Stimulated activated CD8-positive, alpha-beta memory T cell treated with anti-CD3 and anti-CD28 coated beads, Interleukin-7, amount 100 ng/mL, for 1 hour (primary cell): ENCODE measurements around the gene CCRL2.
"Not testable (repeated sequence)": the region's sequence is repeated elsewhere in the genome, so short reads cannot be mapped to it uniquely, and the experiment has no call there.

Experiments
- DNase-seq, 2 donors: peaks; one replicate each; pipeline ENCODE4 v3.0.0-alpha.2; 2020; ENCODE audit warnings: low read depth in 2 of 2

The CCRL2 gene

GRCh38 chr3:46380471-46381221, 26.4 kb upstream of the CCRL2 start:
- no peak for DNase-seq

- DNase-seq: no peak
Measured at GRCh38 chr3:46381625-46382024, 25.4 kb upstream of the CCRL2 start.

GRCh38 chr3:46383211-46383950, 23.7 kb upstream of the CCRL2 start:
- DNase-seq: no peak

- DNase-seq: no peak
Measured at GRCh38 chr3:46383951-46384330, 23.1 kb upstream of the CCRL2 start.

- no peak for DNase-seq
Measured at GRCh38 chr3:46386205-46386604, 20.9 kb upstream of the CCRL2 start.

GRCh38 chr3:46388847-46389246, 18.2 kb upstream of the CCRL2 start:
- not testable (repeated sequence) for DNase-seq

- DNase-seq: no peak
Measured at GRCh38 chr3:46389306-46389705, 17.8 kb upstream of the CCRL2 start.

- DNase-seq: not testable (repeated sequence)
Measured at GRCh38 chr3:46391526-46391925, 15.5 kb upstream of the CCRL2 start.

GRCh38 chr3:46393011-46393410, 14.0 kb upstream of the CCRL2 start:
- no peak for DNase-seq

GRCh38 chr3:46393554-46394434, 13.3 kb upstream of the CCRL2 start:
- DNase-seq: no peak

GRCh38 chr3:46395210-46395661, 11.8 kb upstream of the CCRL2 start:
- DNase-seq: no peak

GRCh38 chr3:46395766-46396530, 11.1 kb upstream of the CCRL2 start:
- no peak for DNase-seq

GRCh38 chr3:46397111-46397510, 9.9 kb upstream of the CCRL2 start:
- DNase-seq: no peak

- DNase-seq: no peak
Measured at GRCh38 chr3:46398186-46398955, 8.7 kb upstream of the CCRL2 start.

- no peak for DNase-seq
Measured at GRCh38 chr3:46399098-46399497, 8.0 kb upstream of the CCRL2 start.

GRCh38 chr3:46399557-46399956, 7.5 kb upstream of the CCRL2 start:
- no peak for DNase-seq

- DNase-seq: no peak
Measured at GRCh38 chr3:46400000-46400734, 6.9 kb upstream of the CCRL2 start.

GRCh38 chr3:46400846-46401245, 6.2 kb upstream of the CCRL2 start:
- no peak for DNase-seq

- DNase-seq: no peak
Measured at GRCh38 chr3:46401579-46401978, 5.5 kb upstream of the CCRL2 start.

GRCh38 chr3:46402902-46403301, 4.2 kb upstream of the CCRL2 start:
- DNase-seq: not testable (repeated sequence)
